Measurements from ENCODE around the gene DCAF17. TPM values are rescaled to one million over a fixed set of nuclear protein-coding genes. Genes with fewer than 3 reads are reported as not detected.

DCAF17 gene
- total RNA-seq, 1 donor from 2014 or later = 8.0 TPM

DNA sequence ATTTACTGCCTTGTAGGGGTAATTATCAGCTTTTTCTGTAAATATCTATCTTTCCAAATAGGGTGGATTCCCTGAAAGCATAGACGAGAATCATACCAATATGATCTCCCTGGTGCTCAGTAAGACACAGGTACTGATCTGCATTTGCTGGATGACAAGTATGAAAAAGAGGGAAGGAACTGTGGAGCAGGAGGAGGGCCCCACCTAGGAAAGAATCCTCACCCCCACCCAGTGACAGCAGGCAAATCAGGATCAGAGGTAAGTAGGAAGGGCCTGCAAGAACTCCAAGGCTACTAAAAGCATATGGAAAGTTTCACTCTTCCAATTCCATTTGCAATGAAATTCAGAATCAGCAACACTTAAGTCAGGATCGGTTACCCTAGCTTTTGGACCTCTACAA lies 42.5 kb upstream of the DCAF17 start:
- TF ChIP-seq, protein P1, sequence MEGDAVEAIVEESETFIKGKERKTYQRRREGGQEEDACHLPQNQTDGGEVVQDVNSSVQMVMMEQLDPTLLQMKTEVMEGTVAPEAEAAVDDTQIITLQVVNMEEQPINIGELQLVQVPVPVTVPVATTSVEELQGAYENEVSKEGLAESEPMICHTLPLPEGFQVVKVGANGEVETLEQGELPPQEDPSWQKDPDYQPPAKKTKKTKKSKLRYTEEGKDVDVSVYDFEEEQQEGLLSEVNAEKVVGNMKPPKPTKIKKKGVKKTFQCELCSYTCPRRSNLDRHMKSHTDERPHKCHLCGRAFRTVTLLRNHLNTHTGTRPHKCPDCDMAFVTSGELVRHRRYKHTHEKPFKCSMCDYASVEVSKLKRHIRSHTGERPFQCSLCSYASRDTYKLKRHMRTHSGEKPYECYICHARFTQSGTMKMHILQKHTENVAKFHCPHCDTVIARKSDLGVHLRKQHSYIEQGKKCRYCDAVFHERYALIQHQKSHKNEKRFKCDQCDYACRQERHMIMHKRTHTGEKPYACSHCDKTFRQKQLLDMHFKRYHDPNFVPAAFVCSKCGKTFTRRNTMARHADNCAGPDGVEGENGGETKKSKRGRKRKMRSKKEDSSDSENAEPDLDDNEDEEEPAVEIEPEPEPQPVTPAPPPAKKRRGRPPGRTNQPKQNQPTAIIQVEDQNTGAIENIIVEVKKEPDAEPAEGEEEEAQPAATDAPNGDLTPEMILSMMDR (conservative IDR thresholded peaks at IDR 0.05; ENCODE audit: low read depth, low read length) = no peak
- no peak for DNase-seq (ENCODE audit: low read depth)
- no peak overlapping the region for H3K4me3 ChIP-seq (ENCODE audit: low read depth, low read length)

DNA sequence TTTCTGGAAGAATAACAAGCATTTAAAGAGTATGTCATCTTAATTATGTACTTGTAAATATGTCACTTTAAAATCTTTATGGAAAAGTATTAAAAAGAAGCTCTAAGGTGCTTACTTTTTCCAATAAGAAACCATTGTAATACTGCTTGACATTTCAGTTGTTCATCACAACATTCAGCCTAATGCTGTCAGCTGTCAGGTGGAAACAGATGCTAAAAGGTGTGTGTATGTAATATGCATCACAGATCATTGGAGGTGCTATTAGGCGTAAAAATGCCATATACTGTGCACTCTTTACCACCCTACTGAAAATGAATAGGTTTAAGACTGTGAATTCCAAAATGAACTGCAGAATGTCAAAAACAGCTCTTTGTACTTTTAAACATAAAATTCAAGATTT lies 40.5 kb upstream of the DCAF17 start:
- no peak for DNase-seq (ENCODE audit: low read depth)
- H3K4me3 ChIP-seq (ENCODE audit: low read depth, low read length) = no peak overlapping the region
- TF ChIP-seq, protein P1 (conservative IDR thresholded peaks at IDR 0.05; ENCODE audit: low read depth, low read length) = no peak

DNA sequence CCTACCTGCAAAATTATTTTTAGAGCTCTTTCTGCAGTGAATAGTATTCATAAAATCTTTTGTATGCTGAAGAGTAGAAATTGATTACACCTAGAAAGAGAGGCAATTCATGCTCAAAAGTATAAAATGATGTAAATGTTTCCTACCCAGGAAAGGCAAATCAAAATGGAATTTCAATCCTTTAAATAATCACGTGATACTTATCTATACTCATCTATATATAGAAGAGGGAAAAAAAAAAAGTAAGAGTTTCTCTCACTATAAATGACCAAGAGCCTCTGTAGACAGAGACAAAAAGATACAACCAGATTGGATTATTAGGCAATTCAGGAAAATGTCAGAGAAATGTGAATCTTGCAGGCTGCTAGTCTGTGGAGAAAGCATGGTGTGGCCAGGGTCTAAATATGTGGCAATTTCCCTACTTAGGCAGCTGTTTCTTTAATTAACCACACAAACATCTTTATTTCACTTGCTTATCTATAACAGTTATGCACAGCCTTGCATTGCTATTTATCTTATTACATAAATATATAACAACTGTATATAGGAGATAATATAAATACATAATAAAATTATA lies 39.8 kb upstream of the DCAF17 start:
- H3K4me3 ChIP-seq (ENCODE audit: low read depth, low read length) = no peak overlapping the region
- no peak for DNase-seq (ENCODE audit: low read depth)
- TF ChIP-seq, protein P1 (conservative IDR thresholded peaks at IDR 0.05; ENCODE audit: low read depth, low read length) = no peak

DNA sequence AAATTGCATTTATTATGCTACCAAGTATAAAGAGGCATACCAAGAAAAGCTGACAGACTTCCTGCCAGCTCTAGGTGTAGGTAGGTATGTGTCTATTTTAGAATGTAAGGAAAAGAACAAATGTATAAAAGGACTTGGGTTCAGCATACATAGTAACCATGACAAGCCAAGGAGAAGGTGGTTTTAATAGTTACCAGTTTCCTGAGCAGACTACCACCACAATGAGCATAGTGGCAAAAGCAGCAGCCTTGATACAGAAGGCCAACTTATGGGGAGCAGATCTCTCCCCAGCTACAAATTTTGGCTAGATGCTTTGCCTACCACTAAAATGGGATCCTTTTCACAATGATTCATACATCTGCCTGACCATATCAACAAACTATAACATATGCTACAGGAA lies 34.7 kb upstream of the DCAF17 start:
- DNase-seq (ENCODE audit: low read depth) = no peak
- no peak overlapping the region for H3K4me3 ChIP-seq (ENCODE audit: low read depth, low read length)
- TF ChIP-seq, protein P1 (conservative IDR thresholded peaks at IDR 0.05; ENCODE audit: low read depth, low read length) = no peak

DNA sequence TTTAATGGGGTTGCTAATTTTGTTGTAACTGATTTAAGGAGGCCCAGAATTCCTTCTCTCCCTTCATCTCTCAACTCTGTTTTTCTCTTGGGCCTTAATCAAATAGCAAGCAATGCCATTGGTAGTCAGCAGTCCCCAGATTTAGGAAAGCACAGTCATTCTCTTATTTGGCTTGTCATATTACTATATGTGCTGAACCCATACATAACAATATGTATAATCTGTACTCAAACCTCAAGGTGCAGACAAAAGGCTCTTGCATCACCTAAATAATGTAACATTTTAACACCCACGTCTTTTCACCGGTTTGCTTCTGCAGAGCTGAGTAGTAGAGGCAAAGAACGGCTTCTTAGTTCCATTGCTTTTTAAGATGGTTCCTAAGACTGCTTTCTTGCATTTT lies 33.6 kb upstream of the DCAF17 start:
- no peak for DNase-seq (ENCODE audit: low read depth)
- no peak overlapping the region for H3K4me3 ChIP-seq (ENCODE audit: low read depth, low read length)
- TF ChIP-seq, protein P1 (conservative IDR thresholded peaks at IDR 0.05; ENCODE audit: low read depth, low read length) = no peak

DNA sequence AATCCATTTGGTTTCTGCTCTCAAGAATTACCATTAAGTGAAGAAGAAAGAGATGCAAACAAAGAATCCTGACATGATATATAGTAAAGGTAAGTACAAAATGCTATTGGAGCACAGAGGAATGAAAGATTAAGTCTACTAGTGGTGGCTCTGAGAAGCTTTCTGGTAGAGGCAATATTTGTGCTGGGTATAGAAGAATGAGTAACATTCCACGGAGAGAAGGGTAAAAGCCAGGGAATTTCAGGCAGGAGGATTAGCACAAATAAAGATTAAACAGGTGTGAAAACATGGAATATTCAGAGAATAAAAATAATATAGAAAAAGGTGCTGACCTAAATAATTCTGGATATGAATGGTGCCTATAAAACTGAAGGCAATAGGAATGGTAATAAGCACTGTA lies 32.1 kb upstream of the DCAF17 start:
- TF ChIP-seq, protein P1 (conservative IDR thresholded peaks at IDR 0.05; ENCODE audit: low read depth, low read length) = no peak
- no peak overlapping the region for H3K4me3 ChIP-seq (ENCODE audit: low read depth, low read length)
- DNase-seq (ENCODE audit: low read depth) = no peak

DNA sequence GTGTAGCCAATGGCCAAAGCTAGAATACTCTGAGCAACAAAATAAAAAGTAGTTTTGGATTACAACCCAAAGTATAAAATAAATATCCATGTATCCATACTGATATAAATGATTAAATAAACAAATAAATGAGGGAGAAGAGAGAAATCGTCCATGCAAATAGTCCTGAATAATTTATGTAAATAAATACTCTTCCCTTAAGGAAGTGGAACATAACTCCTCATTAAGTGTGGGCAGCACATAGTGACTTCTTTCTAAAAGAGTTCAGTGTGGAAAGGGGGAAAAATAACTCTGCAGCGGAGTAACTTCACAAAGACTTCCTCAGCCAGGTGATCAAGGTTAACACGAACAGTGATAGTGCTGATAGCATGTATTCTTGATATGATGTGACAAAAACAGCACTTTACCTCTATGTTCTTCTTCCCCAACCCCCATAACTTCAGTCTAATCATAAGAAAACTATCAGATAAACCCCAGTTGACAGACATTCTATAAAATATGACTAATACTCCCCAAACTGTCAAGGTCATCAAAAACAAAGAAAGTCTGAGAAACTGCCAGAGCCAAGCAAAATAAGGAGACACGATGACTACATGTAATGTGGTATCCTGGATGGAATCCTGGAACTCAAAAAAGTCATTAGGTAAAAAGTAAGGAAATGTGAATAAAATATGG lies 31.0 kb upstream of the DCAF17 start:
- no peak for DNase-seq (ENCODE audit: low read depth)

More for the DNA sequence above, 31.0 kb upstream of the DCAF17 start:
- no peak overlapping the region for H3K4me3 ChIP-seq (ENCODE audit: low read depth, low read length)
- TF ChIP-seq, protein P1 (conservative IDR thresholded peaks at IDR 0.05; ENCODE audit: low read depth, low read length) = no peak

Data from epithelial cell of proximal tubule (primary cell).